DMS79 treated with DMSO at 0.1 percent for 48 hours (cell line): Measurements from ENCODE around the gene DYNC2H1.
"Not testable (repeated sequence)": the region's sequence is repeated elsewhere in the genome, so short reads cannot be mapped to it uniquely, and the experiment has no call there.

Experiments
- DNase-seq: peaks from one replicate; lab custom pipeline; 2025; lab: John Stamatoyannopoulos, UW

The DYNC2H1 gene

GRCh38 chr11:103372906-103373305 is 263.7 kb downstream of the DYNC2H1 start:
- DNase-seq, result no peak

- not testable (repeated sequence) for DNase-seq
These were observed 265.0 kb downstream of the DYNC2H1 start for GRCh38 chr11:103374227-103374626.

- no peak for DNase-seq
These were observed 269.7 kb downstream of the DYNC2H1 start for GRCh38 chr11:103378931-103379330.

- DNase-seq, result no peak
These were observed 270.8 kb downstream of the DYNC2H1 start for GRCh38 chr11:103380031-103380430.

GRCh38 chr11:103384652-103385051 is 275.4 kb downstream of the DYNC2H1 start:
- DNase-seq, result no peak

- no peak for DNase-seq
These were observed 286.4 kb downstream of the DYNC2H1 start for GRCh38 chr11:103395612-103396011.

- DNase-seq, result no peak
These were observed 287.0 kb downstream of the DYNC2H1 start for GRCh38 chr11:103396237-103396636.

- no peak for DNase-seq
These were observed 288.1 kb downstream of the DYNC2H1 start for GRCh38 chr11:103397369-103397768.

- no peak for DNase-seq
These were observed 289.6 kb downstream of the DYNC2H1 start for GRCh38 chr11:103398829-103399228.

GRCh38 chr11:103406357-103406756 is 297.1 kb downstream of the DYNC2H1 start:
- no peak for DNase-seq

GRCh38 chr11:103407641-103408040 is 298.4 kb downstream of the DYNC2H1 start:
- no peak for DNase-seq

GRCh38 chr11:103413266-103413888 is 304.2 kb downstream of the DYNC2H1 start:
- DNase-seq, result no peak

- no peak for DNase-seq
These were observed 308.8 kb downstream of the DYNC2H1 start for GRCh38 chr11:103418014-103418413.

GRCh38 chr11:103420593-103420992 is 311.4 kb downstream of the DYNC2H1 start:
- DNase-seq, result no peak

GRCh38 chr11:103433386-103434072 is 324.3 kb downstream of the DYNC2H1 start:
- DNase-seq, result no peak

- no peak for DNase-seq
These were observed 324.8 kb downstream of the DYNC2H1 start for GRCh38 chr11:103434073-103434411.

- no peak for DNase-seq
These were observed 327.0 kb downstream of the DYNC2H1 start for GRCh38 chr11:103436131-103436770.

GRCh38 chr11:103441021-103441420 is 331.8 kb downstream of the DYNC2H1 start:
- DNase-seq, result no peak

GRCh38 chr11:103448966-103449365 is 339.7 kb downstream of the DYNC2H1 start:
- no peak for DNase-seq

- no peak for DNase-seq
These were observed 341.0 kb downstream of the DYNC2H1 start for GRCh38 chr11:103450241-103450640.

- DNase-seq, result no peak
These were observed 343.9 kb downstream of the DYNC2H1 start for GRCh38 chr11:103453126-103453525.

- DNase-seq, result no peak
These were observed 344.9 kb downstream of the DYNC2H1 start for GRCh38 chr11:103453915-103454709.

- DNase-seq, result no peak
These were observed 355.2 kb downstream of the DYNC2H1 start for GRCh38 chr11:103464420-103464819.
